ENCODE measurements around the gene TTC7B. TPM values are rescaled to one million over a fixed set of nuclear protein-coding genes. Genes with fewer than 3 reads are reported as not detected.

The TTC7B gene
- total and polyA plus RNA-seq, 2 of the 13 experiments (the other 11 are each of a cell fraction or from before 2014, with no cell fraction given): 1.3 to 3.2 TPM

DNA sequence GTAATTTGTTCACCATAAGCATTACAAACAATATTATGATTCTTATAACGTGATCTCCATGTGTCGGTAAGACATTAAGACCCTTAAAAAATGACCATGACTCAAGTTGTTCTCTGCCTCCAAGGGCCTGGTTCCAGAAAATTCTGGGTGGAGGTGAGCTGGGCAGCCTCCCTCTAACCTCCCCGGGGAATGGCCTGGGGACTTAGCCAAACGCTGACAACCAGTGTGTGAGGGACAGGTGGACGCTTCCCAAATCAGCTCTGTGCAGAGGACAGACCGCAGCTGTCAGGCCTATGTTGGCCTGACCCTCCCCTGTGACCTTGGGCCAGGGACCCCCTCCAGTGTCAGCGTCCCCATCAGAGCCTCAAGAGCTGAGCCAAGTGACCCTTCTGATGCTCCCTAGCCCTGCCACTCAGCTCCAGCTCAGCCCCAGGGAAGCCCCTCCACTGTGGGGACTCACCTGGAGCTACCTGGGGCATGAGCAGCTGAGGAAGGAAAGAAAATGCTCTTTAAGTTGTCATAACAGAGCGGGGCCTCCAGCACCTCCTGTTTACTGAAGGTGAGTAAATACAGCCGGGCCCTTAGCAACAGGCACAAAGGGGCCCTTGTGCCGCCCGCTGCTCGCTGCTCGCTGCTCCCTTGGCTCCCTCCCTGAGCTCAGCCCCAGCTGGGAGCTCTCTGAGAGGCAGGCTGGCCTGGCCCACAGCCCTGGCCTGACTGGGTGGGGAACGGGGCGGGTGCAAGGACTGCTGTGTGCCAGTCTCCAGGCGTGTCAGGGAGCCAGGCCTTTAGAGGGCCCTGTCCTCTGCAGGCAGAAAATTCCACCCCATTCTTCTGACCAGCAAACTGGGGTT, 302.8 kb downstream of the TTC7B start (continued):
- TF ChIP-seq NR2C2 (CRISPR knock-in tag; IDR thresholded peaks at IDR 0.05; ENCODE audit: borderline replicate concordance): 0 out of 2 replicates have a peak, but pooled peaks have one; percentile 43
- TF ChIP-seq HNRNPUL1 (IDR thresholded peaks at IDR 0.05; ENCODE audit: low read depth, low read length): no peak
- TF ChIP-seq, protein P1, sequence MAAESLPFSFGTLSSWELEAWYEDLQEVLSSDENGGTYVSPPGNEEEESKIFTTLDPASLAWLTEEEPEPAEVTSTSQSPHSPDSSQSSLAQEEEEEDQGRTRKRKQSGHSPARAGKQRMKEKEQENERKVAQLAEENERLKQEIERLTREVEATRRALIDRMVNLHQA (CRISPR knock-in tag; IDR thresholded peaks at IDR 0.05): no peak
- TF ChIP-seq KLF6 (CRISPR knock-in tag; IDR thresholded peaks at IDR 0.05): peak; percentile 74
- 0 out of 2 replicates have a peak, but pooled peaks have one; percentile 68 for TF ChIP-seq ZNF839 (CRISPR knock-in tag; IDR thresholded peaks at IDR 0.05; ENCODE audit: borderline replicate concordance)
- TF ChIP-seq, protein P2, sequence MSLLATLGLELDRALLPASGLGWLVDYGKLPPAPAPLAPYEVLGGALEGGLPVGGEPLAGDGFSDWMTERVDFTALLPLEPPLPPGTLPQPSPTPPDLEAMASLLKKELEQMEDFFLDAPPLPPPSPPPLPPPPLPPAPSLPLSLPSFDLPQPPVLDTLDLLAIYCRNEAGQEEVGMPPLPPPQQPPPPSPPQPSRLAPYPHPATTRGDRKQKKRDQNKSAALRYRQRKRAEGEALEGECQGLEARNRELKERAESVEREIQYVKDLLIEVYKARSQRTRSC (CRISPR knock-in tag; IDR thresholded peaks at IDR 0.05; ENCODE audit: low read depth): no peak
- TF ChIP-seq, protein P3, sequence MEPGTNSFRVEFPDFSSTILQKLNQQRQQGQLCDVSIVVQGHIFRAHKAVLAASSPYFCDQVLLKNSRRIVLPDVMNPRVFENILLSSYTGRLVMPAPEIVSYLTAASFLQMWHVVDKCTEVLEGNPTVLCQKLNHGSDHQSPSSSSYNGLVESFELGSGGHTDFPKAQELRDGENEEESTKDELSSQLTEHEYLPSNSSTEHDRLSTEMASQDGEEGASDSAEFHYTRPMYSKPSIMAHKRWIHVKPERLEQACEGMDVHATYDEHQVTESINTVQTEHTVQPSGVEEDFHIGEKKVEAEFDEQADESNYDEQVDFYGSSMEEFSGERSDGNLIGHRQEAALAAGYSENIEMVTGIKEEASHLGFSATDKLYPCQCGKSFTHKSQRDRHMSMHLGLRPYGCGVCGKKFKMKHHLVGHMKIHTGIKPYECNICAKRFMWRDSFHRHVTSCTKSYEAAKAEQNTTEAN (CRISPR knock-in tag; conservative IDR thresholded peaks at IDR 0.05): no peak
- no peak for TF ChIP-seq PCBP2 (optimal IDR thresholded peaks at IDR 0.05; ENCODE audit: low read depth, low read length, poor library complexity, severe bottlenecking)
- no peak for TF ChIP-seq NCOA1 (CRISPR knock-in tag; IDR thresholded peaks at IDR 0.05)
- TF ChIP-seq ZNF317 (CRISPR knock-in tag; IDR thresholded peaks at IDR 0.05): no peak
- no peak for TF ChIP-seq ATF7 (IDR thresholded peaks at IDR 0.05)
- no peak for TF ChIP-seq ATF7 (CRISPR knock-in tag; IDR thresholded peaks at IDR 0.05)
- TF ChIP-seq BORCS8-MEF2B (CRISPR knock-in tag; IDR thresholded peaks at IDR 0.05): peak; percentile 19; the same call in 1 of the 2 replicates
- no peak for TF ChIP-seq ZNF672 (CRISPR knock-in tag; IDR thresholded peaks at IDR 0.05)
- TF ChIP-seq ZNF329 (CRISPR knock-in tag; IDR thresholded peaks at IDR 0.05; ENCODE audit: low read depth): 0 out of 2 replicates have a peak, but pooled peaks have one; percentile 33
- no peak for TF ChIP-seq ZSCAN25 (CRISPR knock-in tag; IDR thresholded peaks at IDR 0.05)
- peak; percentile 79 for TF ChIP-seq MED1 (CRISPR knock-in tag; IDR thresholded peaks at IDR 0.05)
- peak; percentile 78 for TF ChIP-seq HOXA5 (CRISPR knock-in tag; IDR thresholded peaks at IDR 0.05)
- peak; percentile 79 for TF ChIP-seq ZNF503 (CRISPR knock-in tag; IDR thresholded peaks at IDR 0.05)
- TF ChIP-seq POLR2AphosphoS2 (IDR thresholded peaks at IDR 0.05; ENCODE audit: low read depth, low read length): no peak
- no peak for TF ChIP-seq KMT2A (CRISPR knock-in tag; IDR thresholded peaks at IDR 0.05)
- TF ChIP-seq, protein P4, sequence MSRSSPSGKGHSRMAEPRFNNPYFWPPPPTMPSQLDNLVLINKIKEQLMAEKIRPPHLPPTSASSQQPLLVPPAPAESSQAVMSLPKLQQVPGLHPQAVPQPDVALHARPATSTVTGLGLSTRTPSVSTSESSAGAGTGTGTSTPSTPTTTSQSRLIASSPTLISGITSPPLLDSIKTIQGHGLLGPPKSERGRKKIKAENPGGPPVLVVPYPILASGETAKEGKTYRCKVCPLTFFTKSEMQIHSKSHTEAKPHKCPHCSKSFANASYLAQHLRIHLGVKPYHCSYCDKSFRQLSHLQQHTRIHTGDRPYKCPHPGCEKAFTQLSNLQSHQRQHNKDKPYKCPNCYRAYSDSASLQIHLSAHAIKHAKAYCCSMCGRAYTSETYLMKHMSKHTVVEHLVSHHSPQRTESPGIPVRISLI (CRISPR knock-in tag; IDR thresholded peaks at IDR 0.05; ENCODE audit: borderline replicate concordance): no peak
- no peak for TF ChIP-seq CC2D1A (CRISPR knock-in tag; IDR thresholded peaks at IDR 0.05)
- TF ChIP-seq ATF7-NPFF (CRISPR knock-in tag; IDR thresholded peaks at IDR 0.05; ENCODE audit: low read depth): no peak
